Measurements from ENCODE around the gene DCP1A. TPM values are rescaled to one million over a fixed set of nuclear protein-coding genes. Genes with fewer than 3 reads are reported as not detected.

DCP1A gene
- total and polyA plus RNA-seq, 2 experiments from 2014 or later, result 19.3 to 32.0 TPM

DNA sequence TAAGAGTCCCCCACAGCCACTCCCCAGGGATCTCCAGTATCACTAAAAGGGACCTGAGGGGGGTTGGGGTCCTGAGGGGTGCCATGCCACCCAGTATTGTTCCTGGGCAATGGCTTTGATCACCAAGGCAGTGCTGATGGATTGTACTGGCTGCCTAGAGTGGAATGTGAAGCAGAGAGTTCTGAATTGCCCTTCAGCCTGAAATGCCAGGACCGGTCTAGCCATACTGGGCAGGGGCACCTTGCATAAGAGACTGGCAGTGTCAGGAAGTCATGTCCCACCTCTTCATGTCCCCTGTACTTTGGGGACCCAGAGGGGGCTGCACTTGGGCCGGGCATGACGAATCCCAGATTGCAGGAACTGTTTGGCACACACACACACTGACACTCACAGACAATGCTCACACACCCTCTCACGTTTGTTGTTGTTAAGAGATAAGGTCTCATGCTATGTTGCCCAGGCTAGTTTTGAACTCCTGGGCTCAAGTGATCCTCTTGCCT lies 87.0 kb downstream of the DCP1A start:
- no peaks in the 10 kb centered on the region for H3K36me3 ChIP-seq (ENCODE audit: insufficient read depth)
- H2AFZ ChIP-seq, result no peak overlapping the region
- no peak overlapping the region for H3K4me3 ChIP-seq
- peaks cover 28% of the 10 kb centered on the region for H3K4me1 ChIP-seq (ENCODE audit: insufficient read depth)
- H3K9me2 ChIP-seq (ENCODE audit: insufficient read depth), result peaks cover 11% of the 10 kb centered on the region; the same call in 1 of the 2 replicates
- H3K27ac ChIP-seq (ENCODE audit: low read depth), result no peak overlapping the region
- Mint-ChIP-seq H3K36me3 (ENCODE audit: low read depth) (no peaks in the 10 kb centered on the region; the same call in 2 of the 3 replicates), H3K27me3 (ENCODE audit: insufficient read depth, low read depth, poor library complexity) (peaks cover 33% of the 10 kb centered on the region), H3K4me3 (no peak overlapping the region), H3K9me3 (no peaks in the 10 kb centered on the region), H3K4me1 (peaks cover 43% of the 10 kb centered on the region), H3K27ac (no peak overlapping the region)
- H4K20me1 ChIP-seq (replicated peaks; ENCODE audit: insufficient read depth), result no peaks in the 10 kb centered on the region
- H3F3A ChIP-seq (replicated peaks; ENCODE audit: low read depth), result peaks cover 4% of the 10 kb centered on the region; the same call in 1 of the 2 replicates
- TF ChIP-seq ZNF114 (CRISPR knock-in tag; IDR thresholded peaks at IDR 0.05) (no peak), JUNB (IDR thresholded peaks at IDR 0.05; ENCODE audit: unreplicated experiment) (no peak), POLR2AphosphoS5 (IDR thresholded peaks at IDR 0.05; ENCODE audit: low read depth) (no peak), NANOG (IDR thresholded peaks at IDR 0.05; ENCODE audit: borderline replicate concordance) (no peak), EZH2phosphoT487 (IDR thresholded peaks at IDR 0.05; ENCODE audit: unreplicated experiment) (no peak), CREB1 (CRISPR knock-in tag; IDR thresholded peaks at IDR 0.05; ENCODE audit: low read depth) (no peak), STAT1 (IDR thresholded peaks at IDR 0.05; ENCODE audit: unreplicated experiment) (no peak), EZH2 (IDR thresholded peaks at IDR 0.05; ENCODE audit: low read depth, unreplicated experiment) (no peak), ZNF331 (CRISPR knock-in tag; IDR thresholded peaks at IDR 0.05; ENCODE audit: low read depth) (no peak)
- TF ChIP-seq, protein P1, sequence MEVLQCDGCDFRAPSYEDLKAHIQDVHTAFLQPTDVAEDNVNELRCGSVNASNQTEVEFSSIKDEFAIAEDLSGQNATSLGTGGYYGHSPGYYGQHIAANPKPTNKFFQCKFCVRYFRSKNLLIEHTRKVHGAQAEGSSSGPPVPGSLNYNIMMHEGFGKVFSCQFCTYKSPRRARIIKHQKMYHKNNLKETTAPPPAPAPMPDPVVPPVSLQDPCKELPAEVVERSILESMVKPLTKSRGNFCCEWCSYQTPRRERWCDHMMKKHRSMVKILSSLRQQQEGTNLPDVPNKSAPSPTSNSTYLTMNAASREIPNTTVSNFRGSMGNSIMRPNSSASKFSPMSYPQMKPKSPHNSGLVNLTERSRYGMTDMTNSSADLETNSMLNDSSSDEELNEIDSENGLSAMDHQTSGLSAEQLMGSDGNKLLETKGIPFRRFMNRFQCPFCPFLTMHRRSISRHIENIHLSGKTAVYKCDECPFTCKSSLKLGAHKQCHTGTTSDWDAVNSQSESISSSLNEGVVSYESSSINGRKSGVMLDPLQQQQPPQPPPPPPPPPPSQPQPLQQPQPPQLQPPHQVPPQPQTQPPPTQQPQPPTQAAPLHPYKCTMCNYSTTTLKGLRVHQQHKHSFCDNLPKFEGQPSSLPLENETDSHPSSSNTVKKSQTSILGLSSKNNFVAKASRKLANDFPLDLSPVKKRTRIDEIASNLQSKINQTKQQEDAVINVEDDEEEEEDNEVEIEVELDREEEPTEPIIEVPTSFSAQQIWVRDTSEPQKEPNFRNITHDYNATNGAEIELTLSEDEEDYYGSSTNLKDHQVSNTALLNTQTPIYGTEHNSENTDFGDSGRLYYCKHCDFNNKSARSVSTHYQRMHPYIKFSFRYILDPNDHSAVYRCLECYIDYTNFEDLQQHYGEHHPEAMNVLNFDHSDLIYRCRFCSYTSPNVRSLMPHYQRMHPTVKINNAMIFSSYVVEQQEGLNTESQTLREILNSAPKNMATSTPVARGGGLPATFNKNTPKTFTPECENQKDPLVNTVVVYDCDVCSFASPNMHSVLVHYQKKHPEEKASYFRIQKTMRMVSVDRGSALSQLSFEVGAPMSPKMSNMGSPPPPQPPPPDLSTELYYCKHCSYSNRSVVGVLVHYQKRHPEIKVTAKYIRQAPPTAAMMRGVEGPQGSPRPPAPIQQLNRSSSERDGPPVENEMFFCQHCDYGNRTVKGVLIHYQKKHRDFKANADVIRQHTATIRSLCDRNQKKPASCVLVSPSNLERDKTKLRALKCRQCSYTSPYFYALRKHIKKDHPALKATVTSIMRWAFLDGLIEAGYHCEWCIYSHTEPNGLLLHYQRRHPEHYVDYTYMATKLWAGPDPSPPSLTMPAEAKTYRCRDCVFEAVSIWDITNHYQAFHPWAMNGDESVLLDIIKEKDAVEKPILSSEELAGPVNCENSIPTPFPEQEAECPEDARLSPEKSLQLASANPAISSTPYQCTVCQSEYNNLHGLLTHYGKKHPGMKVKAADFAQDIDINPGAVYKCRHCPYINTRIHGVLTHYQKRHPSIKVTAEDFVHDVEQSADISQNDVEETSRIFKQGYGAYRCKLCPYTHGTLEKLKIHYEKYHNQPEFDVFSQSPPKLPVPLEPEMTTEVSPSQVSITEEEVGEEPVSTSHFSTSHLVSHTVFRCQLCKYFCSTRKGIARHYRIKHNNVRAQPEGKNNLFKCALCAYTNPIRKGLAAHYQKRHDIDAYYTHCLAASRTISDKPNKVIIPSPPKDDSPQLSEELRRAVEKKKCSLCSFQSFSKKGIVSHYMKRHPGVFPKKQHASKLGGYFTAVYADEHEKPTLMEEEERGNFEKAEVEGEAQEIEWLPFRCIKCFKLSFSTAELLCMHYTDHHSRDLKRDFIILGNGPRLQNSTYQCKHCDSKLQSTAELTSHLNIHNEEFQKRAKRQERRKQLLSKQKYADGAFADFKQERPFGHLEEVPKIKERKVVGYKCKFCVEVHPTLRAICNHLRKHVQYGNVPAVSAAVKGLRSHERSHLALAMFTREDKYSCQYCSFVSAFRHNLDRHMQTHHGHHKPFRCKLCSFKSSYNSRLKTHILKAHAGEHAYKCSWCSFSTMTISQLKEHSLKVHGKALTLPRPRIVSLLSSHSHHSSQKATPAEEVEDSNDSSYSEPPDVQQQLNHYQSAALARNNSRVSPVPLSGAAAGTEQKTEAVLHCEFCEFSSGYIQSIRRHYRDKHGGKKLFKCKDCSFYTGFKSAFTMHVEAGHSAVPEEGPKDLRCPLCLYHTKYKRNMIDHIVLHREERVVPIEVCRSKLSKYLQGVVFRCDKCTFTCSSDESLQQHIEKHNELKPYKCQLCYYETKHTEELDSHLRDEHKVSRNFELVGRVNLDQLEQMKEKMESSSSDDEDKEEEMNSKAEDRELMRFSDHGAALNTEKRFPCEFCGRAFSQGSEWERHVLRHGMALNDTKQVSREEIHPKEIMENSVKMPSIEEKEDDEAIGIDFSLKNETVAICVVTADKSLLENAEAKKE (CRISPR knock-in tag; IDR thresholded peaks at IDR 0.05), result no peak
- TF ChIP-seq, protein P2, sequence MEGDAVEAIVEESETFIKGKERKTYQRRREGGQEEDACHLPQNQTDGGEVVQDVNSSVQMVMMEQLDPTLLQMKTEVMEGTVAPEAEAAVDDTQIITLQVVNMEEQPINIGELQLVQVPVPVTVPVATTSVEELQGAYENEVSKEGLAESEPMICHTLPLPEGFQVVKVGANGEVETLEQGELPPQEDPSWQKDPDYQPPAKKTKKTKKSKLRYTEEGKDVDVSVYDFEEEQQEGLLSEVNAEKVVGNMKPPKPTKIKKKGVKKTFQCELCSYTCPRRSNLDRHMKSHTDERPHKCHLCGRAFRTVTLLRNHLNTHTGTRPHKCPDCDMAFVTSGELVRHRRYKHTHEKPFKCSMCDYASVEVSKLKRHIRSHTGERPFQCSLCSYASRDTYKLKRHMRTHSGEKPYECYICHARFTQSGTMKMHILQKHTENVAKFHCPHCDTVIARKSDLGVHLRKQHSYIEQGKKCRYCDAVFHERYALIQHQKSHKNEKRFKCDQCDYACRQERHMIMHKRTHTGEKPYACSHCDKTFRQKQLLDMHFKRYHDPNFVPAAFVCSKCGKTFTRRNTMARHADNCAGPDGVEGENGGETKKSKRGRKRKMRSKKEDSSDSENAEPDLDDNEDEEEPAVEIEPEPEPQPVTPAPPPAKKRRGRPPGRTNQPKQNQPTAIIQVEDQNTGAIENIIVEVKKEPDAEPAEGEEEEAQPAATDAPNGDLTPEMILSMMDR (conservative IDR thresholded peaks at IDR 0.05; ENCODE audit: low read depth in 2 of 2), result no peak
- TF ChIP-seq, protein P3, sequence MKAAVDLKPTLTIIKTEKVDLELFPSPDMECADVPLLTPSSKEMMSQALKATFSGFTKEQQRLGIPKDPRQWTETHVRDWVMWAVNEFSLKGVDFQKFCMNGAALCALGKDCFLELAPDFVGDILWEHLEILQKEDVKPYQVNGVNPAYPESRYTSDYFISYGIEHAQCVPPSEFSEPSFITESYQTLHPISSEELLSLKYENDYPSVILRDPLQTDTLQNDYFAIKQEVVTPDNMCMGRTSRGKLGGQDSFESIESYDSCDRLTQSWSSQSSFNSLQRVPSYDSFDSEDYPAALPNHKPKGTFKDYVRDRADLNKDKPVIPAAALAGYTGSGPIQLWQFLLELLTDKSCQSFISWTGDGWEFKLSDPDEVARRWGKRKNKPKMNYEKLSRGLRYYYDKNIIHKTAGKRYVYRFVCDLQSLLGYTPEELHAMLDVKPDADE (IDR thresholded peaks at IDR 0.05), result no peak
- TF ChIP-seq, protein P4, sequence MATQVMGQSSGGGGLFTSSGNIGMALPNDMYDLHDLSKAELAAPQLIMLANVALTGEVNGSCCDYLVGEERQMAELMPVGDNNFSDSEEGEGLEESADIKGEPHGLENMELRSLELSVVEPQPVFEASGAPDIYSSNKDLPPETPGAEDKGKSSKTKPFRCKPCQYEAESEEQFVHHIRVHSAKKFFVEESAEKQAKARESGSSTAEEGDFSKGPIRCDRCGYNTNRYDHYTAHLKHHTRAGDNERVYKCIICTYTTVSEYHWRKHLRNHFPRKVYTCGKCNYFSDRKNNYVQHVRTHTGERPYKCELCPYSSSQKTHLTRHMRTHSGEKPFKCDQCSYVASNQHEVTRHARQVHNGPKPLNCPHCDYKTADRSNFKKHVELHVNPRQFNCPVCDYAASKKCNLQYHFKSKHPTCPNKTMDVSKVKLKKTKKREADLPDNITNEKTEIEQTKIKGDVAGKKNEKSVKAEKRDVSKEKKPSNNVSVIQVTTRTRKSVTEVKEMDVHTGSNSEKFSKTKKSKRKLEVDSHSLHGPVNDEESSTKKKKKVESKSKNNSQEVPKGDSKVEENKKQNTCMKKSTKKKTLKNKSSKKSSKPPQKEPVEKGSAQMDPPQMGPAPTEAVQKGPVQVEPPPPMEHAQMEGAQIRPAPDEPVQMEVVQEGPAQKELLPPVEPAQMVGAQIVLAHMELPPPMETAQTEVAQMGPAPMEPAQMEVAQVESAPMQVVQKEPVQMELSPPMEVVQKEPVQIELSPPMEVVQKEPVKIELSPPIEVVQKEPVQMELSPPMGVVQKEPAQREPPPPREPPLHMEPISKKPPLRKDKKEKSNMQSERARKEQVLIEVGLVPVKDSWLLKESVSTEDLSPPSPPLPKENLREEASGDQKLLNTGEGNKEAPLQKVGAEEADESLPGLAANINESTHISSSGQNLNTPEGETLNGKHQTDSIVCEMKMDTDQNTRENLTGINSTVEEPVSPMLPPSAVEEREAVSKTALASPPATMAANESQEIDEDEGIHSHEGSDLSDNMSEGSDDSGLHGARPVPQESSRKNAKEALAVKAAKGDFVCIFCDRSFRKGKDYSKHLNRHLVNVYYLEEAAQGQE (IDR thresholded peaks at IDR 0.05; ENCODE audit: unreplicated experiment), result no peak
- H3K79me2 ChIP-seq (replicated peaks; ENCODE audit: insufficient read depth), result peaks cover 10% of the 10 kb centered on the region
- DNase-seq (ENCODE audit: low spot score) (no peak), ATAC-seq (no peak)
- no peaks in the 10 kb centered on the region for H3K27me3 ChIP-seq (ENCODE audit: insufficient read depth)
- no peak overlapping the region for H3K4me2 ChIP-seq

All from GM23338 (cell line).